Thyroid gland (tissue), 4 donors: ENCODE measurements around the gene ABCC4.
"Not testable (repeated sequence)": the region's sequence is repeated elsewhere in the genome, so short reads cannot be mapped to it uniquely, and the experiment has no call there.

Experiments
- CTCF ChIP-seq, 6 experiments: fragments of 200-600 bp in 3 of 6; fragments of 450-650 bp in 3 of 6; sonication (generic) in 3 of 6; IDR thresholded peaks; one replicate each; pipeline ENCODE4 v1.5.1; 2016 to 2019; ENCODE audit warnings: antibody characterized with exemption in 6 of 6, mild to moderate bottlenecking in 2 of 6, inconsistent platforms in 1 of 6, moderate library complexity in 1 of 6
- POLR2A ChIP-seq, 2 donors: fragments of 450-650 bp; IDR thresholded peaks; one replicate each; pipeline ENCODE4 v1.6.1; 2017; ENCODE audit warnings: antibody characterized with exemption in 2 of 2, mild to moderate bottlenecking in 2 of 2, moderate library complexity in 1 of 2

GRCh38 chr13:95200386-95200957 lies 100.8 kb downstream of the ABCC4 start:
- TF ChIP-seq CTCF, POLR2A (IDR thresholded peaks at IDR 0.05): not testable (repeated sequence)
